Left lung (tissue), 10 donors: ENCODE measurements around the gene NGF. TPM values are rescaled to one million over a fixed set of nuclear protein-coding genes. Genes with fewer than 3 reads are reported as not detected.

Experiments used
- ATAC-seq: fragments of 200-7000 bp; cut with Tn5 transposase; one replicate; pipeline ENCODE4 v1.9.1; 2020; ENCODE audit warnings: moderate library complexity
- DNase-seq, 4 donors: peaks; one replicate each; pipeline ENCODE4 v3.0.0-alpha.2; 2013 to 2020
- H3K27ac ChIP-seq, 2 donors: fragments of 200-600 bp; sonication (generic) in 1 of 2; one replicate each; pipeline versions ENCODE4 v1.5.0 to v1.8.0; 2020 to 2021
- H3K27me3 ChIP-seq, 2 donors: fragments of 200-600 bp; sonication (generic) in 1 of 2; one replicate each; pipeline versions ENCODE4 v1.5.0 to v1.8.0; 2020 to 2021
- H3K36me3 ChIP-seq, 2 donors: fragments of 200-600 bp; sonication (generic) in 1 of 2; one replicate each; pipeline versions ENCODE4 v1.5.0 to v1.8.0; 2020 to 2021
- H3K4me1 ChIP-seq, 2 donors: fragments of 200-600 bp; one replicate each; pipeline ENCODE4 v1.8.0; 2021
- H3K4me3 ChIP-seq, 2 donors: fragments of 200-600 bp; sonication (generic) in 1 of 2; one replicate each; pipeline versions ENCODE4 v1.5.0 to v1.8.0; 2020 to 2021; ENCODE audit warnings: mild to moderate bottlenecking in 1 of 2
- H3K9me3 ChIP-seq, 2 donors: fragments of 200-600 bp; sonication (generic) in 1 of 2; one replicate each; pipeline versions ENCODE4 v1.5.0 to v1.8.0; 2020 to 2021
- intact Hi-C, 2 donors: fragments of 100-400 bp; cut with DNase I; formaldehyde crosslinking; loops; one replicate each; pipeline versions ENCODE4 v1.11.2 to v1.14.2; 2022
- polyA plus RNA-seq, 6 donors: library from polyadenylated mRNA; unstranded; fragments of 120-200 nt; gene quantifications; one replicate each; pipeline ENCODE4 v1.2.1, GENCODE V29; 2013; ENCODE audit not compliant: insufficient read length in 6 of 6
- total RNA-seq, 2 donors: library from RNA; stranded (reverse); fragmentation: NEBNext Ultra II Directional; extraction: Animal tissue kit (Norgen Biotek cat#: 25700); gene quantifications; one replicate each; pipeline ENCODE4 v1.2.1, GENCODE V29; 2021
- TF ChIP-seq, protein P1 (sequence below), 2 donors: fragments of 200-600 bp; sonication (generic) in 1 of 2; IDR thresholded peaks; one replicate each; pipeline versions ENCODE4 v1.5.0 to v1.8.0; 2021; ENCODE audit warnings: antibody characterized with exemption in 2 of 2
- donor health status: DM: no; HTN: yes; CAD: no.
- donor health status: DM: no; HTN: no; CAD: no.

Gene NGF
- total and polyA plus RNA-seq, 8 donors = 0.66 to 1.3 (median 0.87) TPM

DNA sequence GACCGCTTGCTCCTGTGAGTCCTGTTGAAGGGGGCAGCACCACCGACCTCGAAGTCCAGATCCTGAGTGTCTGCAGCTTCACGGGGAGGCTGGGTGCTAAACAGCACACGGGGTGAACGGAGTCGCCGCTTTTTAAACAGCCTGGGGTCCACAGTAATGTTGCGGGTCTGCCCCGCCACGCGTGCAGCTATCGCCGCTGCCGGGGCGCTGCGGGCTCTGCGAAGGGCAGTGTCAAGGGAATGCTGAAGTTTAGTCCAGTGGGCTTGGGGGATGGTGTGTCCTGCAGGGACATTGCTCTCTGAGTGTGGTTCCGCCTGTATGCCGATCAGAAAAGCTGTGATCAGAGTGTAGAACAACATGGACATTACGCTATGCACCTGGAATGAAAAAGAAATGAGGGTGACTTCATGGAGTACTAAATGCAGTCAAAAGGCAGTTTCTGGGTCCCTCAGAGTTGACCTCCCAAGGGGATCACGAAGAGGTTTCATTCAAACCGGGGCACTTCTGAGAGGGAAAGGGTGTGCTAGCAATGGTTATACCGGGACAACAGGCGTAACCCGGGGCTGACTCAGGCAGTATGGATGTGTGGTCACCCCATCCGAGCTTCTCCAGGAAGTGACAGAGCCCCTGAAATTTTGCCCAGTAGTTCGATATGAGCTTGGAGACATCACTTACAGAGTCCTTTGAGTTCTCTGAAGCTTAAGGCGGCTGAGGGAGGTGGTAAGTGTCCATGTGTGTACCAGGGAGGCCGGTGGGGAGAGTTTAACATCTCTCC lies 51.4 kb downstream of the NGF start:
- Histone ChIP-seq H3K4me1 (no peaks in the 10 kb centered on the region), H3K27ac (no peak overlapping the region), H3K9me3 (no peaks in the 10 kb centered on the region), H3K4me3 (no peak overlapping the region), H3K36me3 (no peaks in the 10 kb centered on the region), H3K27me3 (no peaks in the 10 kb centered on the region)
- ATAC-seq (no peak), DNase-seq (no peak)
- TF ChIP-seq, protein P1, sequence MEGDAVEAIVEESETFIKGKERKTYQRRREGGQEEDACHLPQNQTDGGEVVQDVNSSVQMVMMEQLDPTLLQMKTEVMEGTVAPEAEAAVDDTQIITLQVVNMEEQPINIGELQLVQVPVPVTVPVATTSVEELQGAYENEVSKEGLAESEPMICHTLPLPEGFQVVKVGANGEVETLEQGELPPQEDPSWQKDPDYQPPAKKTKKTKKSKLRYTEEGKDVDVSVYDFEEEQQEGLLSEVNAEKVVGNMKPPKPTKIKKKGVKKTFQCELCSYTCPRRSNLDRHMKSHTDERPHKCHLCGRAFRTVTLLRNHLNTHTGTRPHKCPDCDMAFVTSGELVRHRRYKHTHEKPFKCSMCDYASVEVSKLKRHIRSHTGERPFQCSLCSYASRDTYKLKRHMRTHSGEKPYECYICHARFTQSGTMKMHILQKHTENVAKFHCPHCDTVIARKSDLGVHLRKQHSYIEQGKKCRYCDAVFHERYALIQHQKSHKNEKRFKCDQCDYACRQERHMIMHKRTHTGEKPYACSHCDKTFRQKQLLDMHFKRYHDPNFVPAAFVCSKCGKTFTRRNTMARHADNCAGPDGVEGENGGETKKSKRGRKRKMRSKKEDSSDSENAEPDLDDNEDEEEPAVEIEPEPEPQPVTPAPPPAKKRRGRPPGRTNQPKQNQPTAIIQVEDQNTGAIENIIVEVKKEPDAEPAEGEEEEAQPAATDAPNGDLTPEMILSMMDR (IDR thresholded peaks at IDR 0.05) = no peak
- intact Hi-C loops = no loop called here

DNA sequence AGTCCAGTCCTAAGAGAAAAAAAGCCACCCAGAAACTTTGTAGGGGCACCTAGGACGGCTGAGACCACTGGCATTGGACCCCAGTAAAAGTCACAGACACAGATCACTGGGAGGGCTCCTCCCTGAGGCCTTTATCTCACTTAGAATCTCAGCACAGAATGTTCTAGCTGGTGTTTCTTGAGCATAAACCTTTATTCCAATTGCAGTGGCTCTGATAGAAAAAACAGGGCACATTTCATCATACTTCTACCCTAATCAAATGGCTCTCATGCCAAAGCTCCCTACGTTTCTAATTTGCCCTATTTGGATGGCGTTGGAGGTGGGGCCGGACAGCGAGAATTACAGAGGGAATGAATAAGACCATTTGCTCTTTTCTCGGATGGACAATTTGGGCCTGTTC lies 53.8 kb downstream of the NGF start:
- ATAC-seq = no peak
- Histone ChIP-seq H3K36me3 (no peaks in the 10 kb centered on the region), H3K27me3 (no peaks in the 10 kb centered on the region), H3K27ac (no peak overlapping the region), H3K9me3 (no peaks in the 10 kb centered on the region), H3K4me3 (no peak overlapping the region), H3K4me1 (no peaks in the 10 kb centered on the region)
- TF ChIP-seq, protein P1 (IDR thresholded peaks at IDR 0.05) = no peak
- DNase-seq = no peak
- intact Hi-C loops = no loop called here

DNA sequence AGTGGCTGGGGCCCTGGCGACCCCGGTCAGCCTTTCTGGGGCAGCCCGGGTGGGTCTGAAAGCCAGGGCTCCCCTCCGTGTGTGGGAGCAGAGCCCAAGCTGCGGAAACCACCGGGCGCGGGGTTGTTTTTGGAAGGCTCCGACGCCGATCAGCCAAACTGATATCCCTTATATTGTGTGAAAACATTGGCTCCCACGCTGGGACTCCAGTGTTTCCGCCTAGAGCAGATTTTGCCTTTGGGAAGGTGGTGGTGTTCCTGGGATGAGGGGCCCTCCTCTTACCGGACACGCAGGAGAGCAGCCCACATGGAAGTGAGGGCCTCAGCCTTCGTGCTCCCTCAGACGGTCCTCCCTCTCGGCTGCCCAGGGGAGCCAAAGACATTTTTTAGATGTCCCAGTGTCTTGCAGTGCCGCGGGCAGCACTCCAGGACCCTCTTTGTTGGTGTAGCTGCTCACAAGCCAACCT lies 54.3 kb downstream of the NGF start:
- intact Hi-C loops = no loop called here
- H3K9me3 ChIP-seq = no peaks in the 10 kb centered on the region
- TF ChIP-seq, protein P1 (IDR thresholded peaks at IDR 0.05) = no peak
- no peak overlapping the region for H3K4me3 ChIP-seq
- no peaks in the 10 kb centered on the region for H3K4me1 ChIP-seq
- ATAC-seq (no peak), DNase-seq (no peak)
- no peaks in the 10 kb centered on the region for H3K36me3 ChIP-seq
- H3K27ac ChIP-seq = peak overlapping the region in 1 of 2 donors; percentile 36
- no peaks in the 10 kb centered on the region for H3K27me3 ChIP-seq

DNA sequence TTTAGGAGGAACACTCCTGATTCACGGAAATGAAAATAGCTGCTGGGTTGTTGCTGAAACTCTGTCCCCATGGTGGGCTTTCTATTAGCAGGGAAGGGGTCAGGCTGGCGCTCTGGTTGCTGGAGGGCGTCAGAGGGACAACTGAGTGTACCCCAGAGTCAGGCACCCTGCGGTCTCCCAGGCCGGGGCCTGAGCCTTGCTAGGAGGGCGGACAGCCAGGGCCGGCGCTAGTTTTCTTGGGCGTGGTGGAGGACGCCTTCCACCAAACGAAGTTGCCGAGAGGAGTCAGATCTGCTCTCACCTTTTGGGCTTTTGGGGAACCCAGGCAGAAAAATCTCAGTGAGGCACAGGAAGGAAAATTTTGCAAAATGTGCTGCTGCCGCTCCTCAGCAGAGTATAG lies 54.8 kb downstream of the NGF start:
- no peak overlapping the region for H3K4me3 ChIP-seq
- ATAC-seq (no peak), DNase-seq (peak in 1 of 4 donors; percentile 76)
- intact Hi-C loops = no loop called here
- H3K36me3 ChIP-seq = no peaks in the 10 kb centered on the region
- H3K9me3 ChIP-seq = no peaks in the 10 kb centered on the region
- H3K27me3 ChIP-seq = no peaks in the 10 kb centered on the region
- TF ChIP-seq, protein P1 (IDR thresholded peaks at IDR 0.05) = no peak
- H3K27ac ChIP-seq = peak overlapping the region in 1 of 2 donors; percentile 36
- H3K4me1 ChIP-seq = no peaks in the 10 kb centered on the region

DNA sequence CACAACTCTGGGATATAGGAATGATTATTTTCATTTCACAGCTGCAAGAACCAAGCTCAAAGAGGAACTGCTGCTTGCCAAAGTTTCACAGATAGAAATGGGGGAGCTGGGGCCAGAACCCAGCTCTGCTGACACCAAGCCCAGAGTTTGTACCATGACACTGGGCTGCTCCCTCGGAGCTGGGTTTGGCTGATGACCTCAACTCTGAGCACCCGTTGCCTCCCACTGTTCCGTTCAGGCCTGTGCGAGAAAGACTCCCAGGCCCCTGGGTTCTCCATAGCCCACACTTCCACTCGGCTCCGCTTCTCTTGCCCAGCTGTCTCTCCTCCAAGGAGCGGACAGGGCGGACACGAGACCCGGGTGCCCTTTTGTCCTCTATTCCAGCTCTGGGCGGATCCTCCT lies 55.2 kb downstream of the NGF start:
- no peaks in the 10 kb centered on the region for H3K27me3 ChIP-seq
- no peak overlapping the region for H3K4me3 ChIP-seq
- H3K9me3 ChIP-seq = no peaks in the 10 kb centered on the region
- ATAC-seq (peak; percentile 74), DNase-seq (peak in 3 of 4 donors; percentile 16 to 68 (median 37))
- no peaks in the 10 kb centered on the region for H3K4me1 ChIP-seq
- intact Hi-C loops = no loop called here
- TF ChIP-seq, protein P1 (IDR thresholded peaks at IDR 0.05) = no peak
- no peaks in the 10 kb centered on the region for H3K36me3 ChIP-seq
- peak overlapping the region in 1 of 2 donors; percentile 36 for H3K27ac ChIP-seq
